Endothelial cell (in vitro differentiated cells): ENCODE data around the gene ANK2. TPM values are rescaled to one million over a fixed set of nuclear protein-coding genes. Genes with fewer than 3 reads are reported as not detected.

Source experiments
- DNase-seq: peaks from one replicate; pipeline ENCODE4 v3.0.0; 2021; ENCODE audit warnings: low spot score
- H3K27ac Mint-ChIP-seq: one replicate; pipeline ENCODE4 v1.8.0; 2021; ENCODE audit warnings: mixed read lengths, inconsistent platforms; ENCODE audit not compliant: unreplicated experiment
- H3K27me3 Mint-ChIP-seq: one replicate; pipeline ENCODE4 v1.8.0; 2021; ENCODE audit warnings: mild to moderate bottlenecking, moderate library complexity, mixed read lengths, inconsistent platforms; ENCODE audit not compliant: unreplicated experiment
- H3K36me3 Mint-ChIP-seq: one replicate; pipeline ENCODE4 v1.8.0; 2021; ENCODE audit warnings: mild to moderate bottlenecking, low read depth, mixed read lengths, inconsistent platforms; ENCODE audit not compliant: unreplicated experiment
- H3K4me1 Mint-ChIP-seq: one replicate; pipeline ENCODE4 v1.8.0; 2021; ENCODE audit warnings: mild to moderate bottlenecking, mixed read lengths, inconsistent platforms; ENCODE audit not compliant: unreplicated experiment
- H3K4me3 Mint-ChIP-seq: one replicate; pipeline ENCODE4 v1.8.0; 2021; ENCODE audit warnings: mild to moderate bottlenecking, mixed read lengths, inconsistent platforms; ENCODE audit not compliant: unreplicated experiment
- H3K9me3 Mint-ChIP-seq: one replicate; pipeline ENCODE4 v1.8.0; 2021; ENCODE audit warnings: mixed read lengths, inconsistent platforms; ENCODE audit not compliant: unreplicated experiment
- total RNA-seq: library from RNA; stranded (reverse); fragmentation: NEBNext Ultra II Directional; extraction: Animal tissue kit (Norgen Biotek cat#: 25700); gene quantifications from one replicate; pipeline ENCODE4 v1.2.1, GENCODE V29; 2021; ENCODE audit not compliant: unreplicated experiment
- TF ChIP-seq, protein P1 (sequence below): fragments of 200-600 bp; sonication (generic); IDR thresholded peaks from one replicate; pipeline ENCODE4 v1.5.0; 2021; ENCODE audit warnings: antibody characterized with exemption; ENCODE audit not compliant: unreplicated experiment

ANK2 gene
- total RNA-seq, 1 donor from 2014 or later, result 47.2 TPM

DNA sequence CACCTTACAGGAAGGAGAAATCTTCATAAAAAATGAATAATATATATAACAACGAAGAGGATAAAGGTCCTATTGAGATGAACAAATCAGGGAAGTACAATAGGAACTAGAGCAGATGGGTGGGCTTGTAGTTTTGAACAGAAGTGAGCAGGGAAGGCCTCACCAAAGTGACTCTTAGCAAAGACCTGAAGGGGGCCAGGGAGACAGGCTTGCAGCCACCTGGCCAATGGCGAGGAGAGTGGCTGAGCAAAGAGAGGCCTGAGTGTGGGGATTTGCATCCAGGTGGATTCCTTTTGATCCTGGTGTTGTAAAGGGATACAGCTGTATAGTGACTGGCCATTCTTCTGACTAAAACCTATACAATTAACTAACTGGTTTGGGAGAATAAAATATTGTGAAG, 358.0 kb downstream of the ANK2 start:
- TF ChIP-seq, protein P1, sequence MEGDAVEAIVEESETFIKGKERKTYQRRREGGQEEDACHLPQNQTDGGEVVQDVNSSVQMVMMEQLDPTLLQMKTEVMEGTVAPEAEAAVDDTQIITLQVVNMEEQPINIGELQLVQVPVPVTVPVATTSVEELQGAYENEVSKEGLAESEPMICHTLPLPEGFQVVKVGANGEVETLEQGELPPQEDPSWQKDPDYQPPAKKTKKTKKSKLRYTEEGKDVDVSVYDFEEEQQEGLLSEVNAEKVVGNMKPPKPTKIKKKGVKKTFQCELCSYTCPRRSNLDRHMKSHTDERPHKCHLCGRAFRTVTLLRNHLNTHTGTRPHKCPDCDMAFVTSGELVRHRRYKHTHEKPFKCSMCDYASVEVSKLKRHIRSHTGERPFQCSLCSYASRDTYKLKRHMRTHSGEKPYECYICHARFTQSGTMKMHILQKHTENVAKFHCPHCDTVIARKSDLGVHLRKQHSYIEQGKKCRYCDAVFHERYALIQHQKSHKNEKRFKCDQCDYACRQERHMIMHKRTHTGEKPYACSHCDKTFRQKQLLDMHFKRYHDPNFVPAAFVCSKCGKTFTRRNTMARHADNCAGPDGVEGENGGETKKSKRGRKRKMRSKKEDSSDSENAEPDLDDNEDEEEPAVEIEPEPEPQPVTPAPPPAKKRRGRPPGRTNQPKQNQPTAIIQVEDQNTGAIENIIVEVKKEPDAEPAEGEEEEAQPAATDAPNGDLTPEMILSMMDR, result no peak
- Mint-ChIP-seq H3K27ac (no peak overlapping the region), H3K4me3 (no peak overlapping the region)

GRCh38 chr4:113409181-113409580, 359.7 kb downstream of the ANK2 start:
- Mint-ChIP-seq H3K4me1 (no peaks in the 10 kb centered on the region), H3K36me3 (no peaks in the 10 kb centered on the region), H3K4me3 (no peak overlapping the region), H3K9me3 (no peaks in the 10 kb centered on the region), H3K27ac (no peak overlapping the region), H3K27me3 (no peaks in the 10 kb centered on the region)
- no peak for DNase-seq
- TF ChIP-seq, protein P1, result no peak

More for the DNA sequence above, 358.0 kb downstream of the ANK2 start:
- no peaks in the 10 kb centered on the region for H3K4me1 Mint-ChIP-seq
- H3K36me3 Mint-ChIP-seq, result no peaks in the 10 kb centered on the region
- DNase-seq, result no peak
- no peaks in the 10 kb centered on the region for H3K9me3 Mint-ChIP-seq
- H3K27me3 Mint-ChIP-seq, result no peaks in the 10 kb centered on the region

DNA sequence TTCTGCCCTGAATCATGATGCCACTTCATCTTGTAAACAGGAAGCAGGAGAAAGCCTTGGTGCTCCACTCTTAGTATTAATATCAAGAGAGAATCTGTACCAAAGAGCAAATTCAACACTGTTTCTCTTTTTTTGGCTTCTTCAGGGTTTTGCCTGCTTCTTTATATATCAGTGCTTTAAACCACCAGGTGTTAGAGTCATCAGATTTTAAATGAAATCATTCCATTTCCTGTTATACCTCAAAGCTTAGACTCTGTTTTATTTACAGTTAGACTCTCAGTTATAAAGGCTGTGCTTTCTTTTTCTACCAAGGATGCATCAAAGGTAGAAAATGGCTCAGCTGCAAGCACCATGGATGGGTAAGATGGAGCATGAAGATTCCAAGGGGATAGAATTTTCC, 361.2 kb downstream of the ANK2 start:
- no peak for DNase-seq
- Mint-ChIP-seq H3K4me1 (no peaks in the 10 kb centered on the region), H3K27me3 (no peaks in the 10 kb centered on the region), H3K9me3 (no peaks in the 10 kb centered on the region), H3K36me3 (no peaks in the 10 kb centered on the region), H3K27ac (no peak overlapping the region), H3K4me3 (no peak overlapping the region)
- TF ChIP-seq, protein P1, result no peak

DNA sequence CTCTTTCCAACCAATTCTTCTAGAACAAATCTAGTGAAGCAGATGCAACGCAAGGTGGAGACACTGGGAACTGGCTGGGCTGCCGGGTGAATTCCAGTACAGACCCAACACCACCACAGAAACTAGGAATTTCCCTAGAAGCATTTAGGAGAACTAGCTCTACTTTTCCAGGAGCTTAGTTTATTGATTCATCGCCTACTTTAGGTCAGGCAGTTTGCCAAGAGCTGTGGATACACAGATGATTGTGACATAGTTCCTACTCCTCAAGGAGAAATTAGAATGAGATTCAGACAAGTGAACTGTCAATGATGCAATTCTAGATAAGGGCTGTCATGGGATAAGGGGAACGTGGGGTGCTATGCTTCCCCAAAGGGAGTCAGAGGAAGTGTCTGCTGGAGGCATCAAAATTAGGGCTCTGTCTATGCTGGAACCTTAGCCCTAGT, 362.1 kb downstream of the ANK2 start:
- H3K27me3 Mint-ChIP-seq, result no peaks in the 10 kb centered on the region
- H3K27ac Mint-ChIP-seq, result no peak overlapping the region
- H3K4me1 Mint-ChIP-seq, result no peaks in the 10 kb centered on the region
- H3K36me3 Mint-ChIP-seq, result no peaks in the 10 kb centered on the region
- no peak for DNase-seq
- no peaks in the 10 kb centered on the region for H3K9me3 Mint-ChIP-seq
- H3K4me3 Mint-ChIP-seq, result no peak overlapping the region
- TF ChIP-seq, protein P1, result no peak

DNA sequence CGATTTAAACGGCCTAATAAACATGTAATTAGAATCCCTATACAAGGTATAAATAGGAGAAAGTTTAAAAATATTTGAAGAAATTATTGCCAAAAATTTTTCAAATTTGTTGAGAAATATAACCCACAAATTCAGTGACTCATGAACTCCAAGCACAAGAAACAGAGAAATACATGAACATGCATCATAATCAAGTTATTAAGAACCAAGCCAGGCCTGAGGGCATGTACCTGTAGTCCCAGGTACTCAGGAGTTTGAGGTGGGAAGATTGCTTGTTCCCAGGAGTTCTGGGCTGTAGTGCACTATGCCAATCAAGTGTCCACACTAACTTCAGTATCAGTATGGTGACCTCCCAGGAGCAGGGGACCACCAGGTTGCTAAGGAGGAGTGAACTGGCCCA, 370.2 kb downstream of the ANK2 start:
- Mint-ChIP-seq H3K4me3 (no peak overlapping the region), H3K27ac (no peak overlapping the region), H3K27me3 (peaks cover 1% of the 10 kb centered on the region), H3K36me3 (peaks cover 4% of the 10 kb centered on the region), H3K4me1 (peaks cover 2% of the 10 kb centered on the region), H3K9me3 (no peaks in the 10 kb centered on the region)
- TF ChIP-seq, protein P1, result no peak
- DNase-seq, result no peak
